Astrocyte (in vitro differentiated cells and primary cell): ENCODE data around the gene PARP14. TPM values are rescaled to one million over a fixed set of nuclear protein-coding genes. Genes with fewer than 3 reads are reported as not detected.

Source experiments
- DNase-seq: peaks from one replicate; pipeline ENCODE4 v3.0.0-alpha.2; 2010; ENCODE audit warnings: low read depth
- FAIRE-seq: peaks from 2 replicates; lab custom pipeline; 2011; peaks lifted over from hg19 to GRCh38; lab: Jason Lieb, UNC
- H2AFZ ChIP-seq: 2 replicates; pipeline ENCODE4 v1.6.0; 2012; ENCODE audit warnings: low read depth, low read length, inconsistent platforms
- H3K27ac ChIP-seq: 2 replicates; pipeline ENCODE4 v1.5.1; 2011; ENCODE audit warnings: low read depth, low read length, inconsistent platforms
- H3K27me3 ChIP-seq: 2 replicates; pipeline ENCODE4 v1.6.0; 2011; ENCODE audit warnings: low read length, inconsistent platforms; ENCODE audit not compliant: insufficient read depth
- H3K36me3 ChIP-seq: 2 replicates; pipeline ENCODE4 v1.5.1; 2011; ENCODE audit warnings: low read length, inconsistent platforms; ENCODE audit not compliant: insufficient read depth
- H3K4me1 ChIP-seq: 2 replicates; pipeline ENCODE4 v1.5.1; 2011; ENCODE audit warnings: low read length, inconsistent platforms; ENCODE audit not compliant: insufficient read depth
- H3K4me2 ChIP-seq: 2 replicates; pipeline ENCODE4 v1.6.0; 2012; ENCODE audit warnings: low read length, inconsistent platforms
- H3K4me3 ChIP-seq: 2 replicates; pipeline ENCODE4 v1.5.1; 2011; ENCODE audit warnings: low read depth, mild to moderate bottlenecking, low read length, inconsistent platforms; ENCODE audit not compliant: insufficient read depth
- H3K79me2 ChIP-seq: 2 replicates; pipeline ENCODE4 v1.6.0; 2012; ENCODE audit warnings: mild to moderate bottlenecking, low read length, inconsistent platforms; ENCODE audit not compliant: insufficient read depth
- H3K9ac ChIP-seq: 2 replicates; pipeline ENCODE4 v1.6.0; 2012; ENCODE audit warnings: mild to moderate bottlenecking, low read length, inconsistent platforms
- H3K9me3 ChIP-seq: 2 replicates; pipeline ENCODE4 v1.5.1; 2012; ENCODE audit warnings: low read depth, mild to moderate bottlenecking, low read length, inconsistent platforms; ENCODE audit not compliant: insufficient read depth
- H4K20me1 ChIP-seq: 2 replicates; pipeline ENCODE4 v1.6.0; 2012; ENCODE audit warnings: low read length, inconsistent platforms; ENCODE audit not compliant: insufficient read depth
- H3K27ac Mint-ChIP-seq: one replicate; pipeline ENCODE4 v1.8.0; 2021; ENCODE audit warnings: mild to moderate bottlenecking, mixed read lengths; ENCODE audit not compliant: unreplicated experiment
- H3K27me3 Mint-ChIP-seq: one replicate; pipeline ENCODE4 v1.8.0; 2021; ENCODE audit warnings: low read depth, mixed read lengths; ENCODE audit not compliant: unreplicated experiment
- H3K36me3 Mint-ChIP-seq: one replicate; pipeline ENCODE4 v1.8.0; 2021; ENCODE audit warnings: low read depth, mixed read lengths; ENCODE audit not compliant: unreplicated experiment
- H3K4me1 Mint-ChIP-seq: one replicate; pipeline ENCODE4 v1.8.0; 2021; ENCODE audit warnings: low read depth, mixed read lengths; ENCODE audit not compliant: unreplicated experiment
- H3K4me3 Mint-ChIP-seq: one replicate; pipeline ENCODE4 v1.8.0; 2021; ENCODE audit warnings: mild to moderate bottlenecking, moderate library complexity, mixed read lengths; ENCODE audit not compliant: unreplicated experiment
- H3K9me3 Mint-ChIP-seq: one replicate; pipeline ENCODE4 v1.8.0; 2021; ENCODE audit warnings: mild to moderate bottlenecking, mixed read lengths; ENCODE audit not compliant: unreplicated experiment
- CTCF ChIP-seq: IDR thresholded peaks from 2 replicates; pipeline ENCODE4 v1.5.1; 2011; ENCODE audit warnings: low read depth, mild to moderate bottlenecking, inconsistent platforms, low read length, moderate library complexity; ENCODE audit not compliant: insufficient read depth
- EZH2 ChIP-seq: IDR thresholded peaks from 2 replicates; pipeline ENCODE4 v1.6.1; 2012; ENCODE audit warnings: mild to moderate bottlenecking, low read length, inconsistent platforms; ENCODE audit not compliant: insufficient read depth
- total RNA-seq: library from RNA; stranded (reverse); gene quantifications from 2 replicates; pipeline ENCODE4 v1.2.1, GENCODE V29; 2021

The PARP14 gene
- total RNA-seq, 1 donor from 2014 or later, result 148 TPM

- FAIRE-seq (no peak), DNase-seq (no peak)
- Mint-ChIP-seq H3K36me3 (peaks cover 6% of the 10 kb centered on the region), H3K27me3 (no peaks in the 10 kb centered on the region), H3K9me3 (no peaks in the 10 kb centered on the region), H3K4me1 (peaks cover 20% of the 10 kb centered on the region), H3K4me3 (no peak overlapping the region), H3K27ac (no peak overlapping the region)
- Histone ChIP-seq H3K9ac (no peak overlapping the region), H3K36me3 (no peaks in the 10 kb centered on the region), H3K27ac (no peak overlapping the region), H4K20me1 (no peaks in the 10 kb centered on the region), H3K79me2 (peaks cover 8% of the 10 kb centered on the region), H3K9me3 (no peaks in the 10 kb centered on the region), H2AFZ (no peak overlapping the region), H3K27me3 (no peaks in the 10 kb centered on the region), H3K4me1 (peaks cover 26% of the 10 kb centered on the region), H3K4me3 (no peak overlapping the region), H3K4me2 (no peak overlapping the region)
- no peak for TF ChIP-seq EZH2
- TF ChIP-seq CTCF, result no peak
Observed at GRCh38 chr3:122677216-122677615, 3.4 kb upstream of the PARP14 start.

GRCh38 chr3:122678506-122678905 is 2.1 kb upstream of the PARP14 start:
- H3K27me3 Mint-ChIP-seq, result no peaks in the 10 kb centered on the region
- peaks cover 26% of the 10 kb centered on the region for H3K4me1 ChIP-seq
- H3K9me3 Mint-ChIP-seq, result peaks cover 3% of the 10 kb centered on the region
- H3K9me3 ChIP-seq, result no peaks in the 10 kb centered on the region
- no peak overlapping the region for H3K27ac ChIP-seq
- peaks cover 25% of the 10 kb centered on the region for H3K4me1 Mint-ChIP-seq
- H3K27ac Mint-ChIP-seq, result no peak overlapping the region
- H4K20me1 ChIP-seq, result no peaks in the 10 kb centered on the region
- no peak overlapping the region for H3K9ac ChIP-seq
- H3K27me3 ChIP-seq, result no peaks in the 10 kb centered on the region
- H3K36me3 ChIP-seq, result no peaks in the 10 kb centered on the region
- no peak overlapping the region for H3K4me3 Mint-ChIP-seq
- DNase-seq, result no peak
- no peak for FAIRE-seq
- peaks cover 9% of the 10 kb centered on the region for H3K79me2 ChIP-seq
- no peak overlapping the region for H3K4me3 ChIP-seq
- H3K36me3 Mint-ChIP-seq, result peaks cover 8% of the 10 kb centered on the region
- no peak overlapping the region for H3K4me2 ChIP-seq
- TF ChIP-seq CTCF (no peak), EZH2 (no peak)
- H2AFZ ChIP-seq, result peak overlapping the region; percentile 83

GRCh38 chr3:122679085-122679881 is 1.4 kb upstream of the PARP14 start:
- no peaks in the 10 kb centered on the region for H3K27me3 ChIP-seq
- H3K9me3 ChIP-seq, result no peaks in the 10 kb centered on the region
- TF ChIP-seq CTCF (peak; percentile 84), EZH2 (no peak)
- no peak overlapping the region for H3K27ac ChIP-seq
- H3K36me3 ChIP-seq, result no peaks in the 10 kb centered on the region
- H3K79me2 ChIP-seq, result peaks cover 9% of the 10 kb centered on the region
- Mint-ChIP-seq H3K4me1 (peaks cover 29% of the 10 kb centered on the region), H3K27ac (peak overlapping the region; percentile 98), H3K9me3 (peaks cover 3% of the 10 kb centered on the region), H3K27me3 (no peaks in the 10 kb centered on the region), H3K4me3 (peak overlapping the region; percentile 91), H3K36me3 (peaks cover 8% of the 10 kb centered on the region)
- peak overlapping the region; percentile 9 for H3K9ac ChIP-seq
- peak overlapping the region; percentile 95 for H3K4me2 ChIP-seq
- FAIRE-seq (no peak), DNase-seq (peak; percentile 47)
- no peaks in the 10 kb centered on the region for H4K20me1 ChIP-seq
- H2AFZ ChIP-seq, result peak overlapping the region; percentile 83
- H3K4me3 ChIP-seq, result peak overlapping the region; percentile 21
- H3K4me1 ChIP-seq, result peaks cover 26% of the 10 kb centered on the region
